ENCODE results near the gene PRCC.

PRCC gene

DNA sequence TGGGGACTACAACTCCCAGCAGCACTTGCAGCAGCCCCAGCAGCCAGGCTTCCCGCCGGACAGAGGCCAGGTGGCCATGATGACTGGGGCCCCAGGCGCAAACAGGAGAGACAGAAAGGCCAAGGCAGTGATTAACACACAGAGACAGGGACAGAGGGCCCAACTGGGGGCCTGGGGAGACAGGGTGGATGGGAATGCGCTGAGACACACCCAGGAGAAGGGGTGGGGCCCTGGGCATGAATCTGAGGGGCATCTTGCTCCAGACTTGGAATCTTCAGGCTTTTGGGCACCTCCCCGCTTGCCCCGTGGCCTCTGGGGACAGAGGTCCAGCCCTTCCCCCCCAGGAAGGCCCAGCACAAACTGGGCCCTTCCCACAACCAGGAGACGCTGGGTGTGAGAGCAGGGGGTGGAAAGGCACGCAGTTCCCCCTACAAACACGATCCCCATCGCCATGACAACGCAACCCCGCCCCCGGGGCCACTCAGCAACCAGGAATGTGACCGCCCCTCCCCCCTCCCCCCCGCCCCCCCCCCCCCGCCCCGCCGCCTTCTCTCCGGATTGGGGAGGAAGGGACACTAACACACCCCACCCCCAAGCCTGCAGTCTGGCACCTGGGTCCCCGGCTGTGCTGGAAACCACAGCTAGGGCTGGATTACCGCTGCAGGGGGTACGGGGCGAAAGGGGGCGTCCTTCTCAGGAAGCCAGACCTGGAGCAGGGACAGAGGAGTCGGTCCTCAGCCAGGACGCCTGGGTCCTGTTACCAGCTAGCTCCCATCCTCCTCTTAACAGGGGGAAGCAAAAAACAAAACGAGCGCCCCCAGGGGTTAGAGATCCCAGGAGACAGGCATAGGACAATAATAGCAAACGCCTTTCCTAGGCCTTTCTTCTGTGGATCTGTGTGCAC, 20.4 kb upstream of the PRCC start:
- peak; percentile 53; the same call in 1 of the 2 replicates for TF ChIP-seq SIN3A (IDR thresholded peaks at IDR 0.05; ENCODE audit: borderline replicate concordance, insufficient read depth, low read length)
- TF ChIP-seq, protein P1, sequence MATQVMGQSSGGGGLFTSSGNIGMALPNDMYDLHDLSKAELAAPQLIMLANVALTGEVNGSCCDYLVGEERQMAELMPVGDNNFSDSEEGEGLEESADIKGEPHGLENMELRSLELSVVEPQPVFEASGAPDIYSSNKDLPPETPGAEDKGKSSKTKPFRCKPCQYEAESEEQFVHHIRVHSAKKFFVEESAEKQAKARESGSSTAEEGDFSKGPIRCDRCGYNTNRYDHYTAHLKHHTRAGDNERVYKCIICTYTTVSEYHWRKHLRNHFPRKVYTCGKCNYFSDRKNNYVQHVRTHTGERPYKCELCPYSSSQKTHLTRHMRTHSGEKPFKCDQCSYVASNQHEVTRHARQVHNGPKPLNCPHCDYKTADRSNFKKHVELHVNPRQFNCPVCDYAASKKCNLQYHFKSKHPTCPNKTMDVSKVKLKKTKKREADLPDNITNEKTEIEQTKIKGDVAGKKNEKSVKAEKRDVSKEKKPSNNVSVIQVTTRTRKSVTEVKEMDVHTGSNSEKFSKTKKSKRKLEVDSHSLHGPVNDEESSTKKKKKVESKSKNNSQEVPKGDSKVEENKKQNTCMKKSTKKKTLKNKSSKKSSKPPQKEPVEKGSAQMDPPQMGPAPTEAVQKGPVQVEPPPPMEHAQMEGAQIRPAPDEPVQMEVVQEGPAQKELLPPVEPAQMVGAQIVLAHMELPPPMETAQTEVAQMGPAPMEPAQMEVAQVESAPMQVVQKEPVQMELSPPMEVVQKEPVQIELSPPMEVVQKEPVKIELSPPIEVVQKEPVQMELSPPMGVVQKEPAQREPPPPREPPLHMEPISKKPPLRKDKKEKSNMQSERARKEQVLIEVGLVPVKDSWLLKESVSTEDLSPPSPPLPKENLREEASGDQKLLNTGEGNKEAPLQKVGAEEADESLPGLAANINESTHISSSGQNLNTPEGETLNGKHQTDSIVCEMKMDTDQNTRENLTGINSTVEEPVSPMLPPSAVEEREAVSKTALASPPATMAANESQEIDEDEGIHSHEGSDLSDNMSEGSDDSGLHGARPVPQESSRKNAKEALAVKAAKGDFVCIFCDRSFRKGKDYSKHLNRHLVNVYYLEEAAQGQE (IDR thresholded peaks at IDR 0.05; ENCODE audit: insufficient read depth in 1 of 2, low read depth in 2 of 2, low read length in 2 of 2) = no peak

DNA sequence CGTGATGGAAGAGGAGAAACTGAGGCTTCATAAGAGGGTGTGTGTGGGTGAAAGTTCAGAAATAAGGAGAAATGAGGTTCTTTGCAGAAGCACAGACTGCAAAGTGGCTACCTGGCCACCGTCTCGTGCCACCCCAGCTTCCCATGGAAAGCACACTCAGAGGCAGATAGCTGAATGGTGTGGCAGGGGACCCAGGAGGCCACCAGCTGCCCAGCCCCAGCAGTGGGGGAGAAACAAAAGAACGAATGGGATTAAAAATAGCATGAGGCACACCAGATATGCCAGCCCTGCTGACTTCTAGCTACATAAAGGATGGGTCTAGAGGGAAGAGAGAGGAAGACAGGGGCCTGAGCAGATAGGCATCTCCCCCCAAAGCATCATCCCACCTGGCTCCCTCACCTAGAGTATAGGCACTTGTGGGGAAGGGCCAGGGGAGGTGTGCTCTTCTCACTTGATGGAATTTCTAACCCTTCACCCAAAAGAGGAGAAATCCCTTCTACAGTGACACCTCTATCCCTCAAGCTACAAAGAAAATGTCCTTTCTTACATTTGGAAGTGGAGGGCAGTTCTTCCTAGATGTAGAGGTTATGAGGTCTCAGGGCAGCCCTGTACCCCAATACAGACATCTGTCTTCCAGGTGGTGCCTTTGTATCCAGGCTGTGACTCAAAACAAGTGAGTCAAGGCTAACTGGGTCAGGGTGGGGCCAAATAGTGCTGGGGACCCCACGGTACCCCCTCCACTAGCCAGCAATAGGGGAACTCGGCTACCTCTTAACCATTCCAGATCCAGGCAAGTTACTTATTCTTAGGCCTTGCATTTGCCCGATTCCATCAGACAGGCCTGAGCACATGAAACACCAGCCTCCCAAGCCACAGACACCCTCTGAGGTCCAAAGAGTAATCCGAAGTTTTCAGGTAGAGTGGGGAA, 19.3 kb upstream of the PRCC start:
- TF ChIP-seq SIN3A (IDR thresholded peaks at IDR 0.05; ENCODE audit: borderline replicate concordance, insufficient read depth, low read length) (no peak), TAF1 (IDR thresholded peaks at IDR 0.05; ENCODE audit: borderline replicate concordance, insufficient read depth, low read length) (no peak), FOXP2 (optimal IDR thresholded peaks at IDR 0.05; ENCODE audit: borderline replicate concordance, extremely low read depth, extremely low read length, insufficient read depth) (no peak), POLR2AphosphoS5 (IDR thresholded peaks at IDR 0.05; ENCODE audit: low read depth, low read length) (no peak)
- TF ChIP-seq, protein P1 (IDR thresholded peaks at IDR 0.05; ENCODE audit: insufficient read depth in 1 of 2, low read depth in 2 of 2, low read length in 2 of 2) = no peak

DNA sequence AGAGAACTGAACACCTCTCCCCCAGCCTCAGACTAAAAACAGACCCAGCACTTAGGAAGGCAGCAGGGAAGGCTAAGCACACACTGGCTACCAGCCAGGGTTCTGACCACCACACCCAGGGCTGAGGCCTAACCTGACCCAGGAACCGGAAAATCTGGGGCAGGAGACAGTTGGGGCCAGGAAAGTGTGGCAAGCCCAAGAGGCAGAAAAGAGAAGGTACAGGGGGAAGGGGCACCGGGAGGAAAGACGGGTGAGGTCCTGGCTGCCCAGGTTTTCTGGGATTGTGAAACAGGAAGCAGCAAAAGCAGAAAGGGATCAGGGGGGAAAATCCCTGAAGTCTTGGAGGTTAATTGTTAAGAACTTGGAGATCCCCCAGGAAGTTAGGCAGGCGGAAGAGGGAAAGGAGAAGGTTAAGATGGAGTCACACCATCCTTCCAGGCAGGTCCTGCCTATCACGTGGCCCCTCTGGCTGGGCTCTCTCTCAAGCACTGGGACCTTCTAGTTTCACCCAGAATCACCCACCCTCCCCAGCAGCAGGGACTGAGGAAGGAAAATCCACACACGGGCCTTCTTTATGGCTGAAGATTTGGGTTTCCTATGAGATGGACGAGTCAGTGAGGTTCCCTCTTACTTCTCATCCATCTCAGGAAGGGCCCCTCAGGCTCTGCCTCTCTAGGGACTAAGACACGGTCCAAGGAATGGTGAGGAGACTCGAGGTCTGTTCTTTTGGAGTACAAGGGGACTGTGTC, 18.5 kb upstream of the PRCC start:
- TF ChIP-seq POLR2AphosphoS5 (IDR thresholded peaks at IDR 0.05; ENCODE audit: low read depth, low read length) (peak; percentile 58), TAF1 (IDR thresholded peaks at IDR 0.05; ENCODE audit: borderline replicate concordance, insufficient read depth, low read length) (peak; percentile 62; the same call in 1 of the 2 replicates), SIN3A (IDR thresholded peaks at IDR 0.05; ENCODE audit: borderline replicate concordance, insufficient read depth, low read length) (no peak)
- TF ChIP-seq, protein P1 (IDR thresholded peaks at IDR 0.05; ENCODE audit: insufficient read depth in 1 of 2, low read depth in 2 of 2, low read length in 2 of 2) = no peak; a peak in 1 of 4 replicates

DNA sequence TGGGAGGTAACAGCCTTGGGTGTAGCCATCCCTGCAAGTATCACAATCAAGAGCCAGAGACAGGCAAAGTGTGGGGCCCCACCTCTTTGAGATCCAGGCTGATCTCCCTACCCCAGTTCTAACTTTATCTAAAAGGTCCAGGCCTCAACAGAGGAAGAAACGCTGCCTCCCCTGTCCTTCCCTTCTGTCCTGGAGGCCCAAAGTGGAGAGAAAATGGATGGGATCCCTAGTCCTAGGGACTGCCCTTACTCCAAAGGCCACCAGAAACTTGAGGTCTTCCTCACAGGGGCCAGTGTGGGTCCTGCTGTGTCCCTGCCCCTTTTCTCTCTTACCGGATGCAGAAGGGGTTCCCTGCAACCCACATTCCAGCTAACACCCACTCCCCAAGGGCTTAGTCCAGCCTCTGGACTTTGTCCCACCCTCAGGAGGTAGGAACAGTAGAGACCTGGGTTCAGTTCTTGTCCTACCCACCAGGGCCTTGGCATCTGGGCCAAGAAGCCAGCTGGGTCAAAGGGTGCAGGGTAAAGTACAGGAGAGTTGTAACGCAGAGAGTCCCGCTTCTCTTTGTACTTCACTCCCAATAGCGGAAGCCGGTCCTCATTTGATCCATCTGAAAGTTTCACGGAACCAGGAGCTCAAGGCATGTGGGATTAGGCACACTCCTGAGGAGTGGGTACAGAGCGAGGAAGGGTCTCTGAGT, 17.8 kb upstream of the PRCC start:
- TF ChIP-seq POLR2AphosphoS5 (IDR thresholded peaks at IDR 0.05; ENCODE audit: low read depth, low read length) (no peak), SIN3A (IDR thresholded peaks at IDR 0.05; ENCODE audit: borderline replicate concordance, insufficient read depth, low read length) (no peak), TAF1 (IDR thresholded peaks at IDR 0.05; ENCODE audit: borderline replicate concordance, insufficient read depth, low read length) (peak; percentile 59; the same call in 1 of the 2 replicates)
